ENCODE results near the gene PMEPA1.

DNA sequence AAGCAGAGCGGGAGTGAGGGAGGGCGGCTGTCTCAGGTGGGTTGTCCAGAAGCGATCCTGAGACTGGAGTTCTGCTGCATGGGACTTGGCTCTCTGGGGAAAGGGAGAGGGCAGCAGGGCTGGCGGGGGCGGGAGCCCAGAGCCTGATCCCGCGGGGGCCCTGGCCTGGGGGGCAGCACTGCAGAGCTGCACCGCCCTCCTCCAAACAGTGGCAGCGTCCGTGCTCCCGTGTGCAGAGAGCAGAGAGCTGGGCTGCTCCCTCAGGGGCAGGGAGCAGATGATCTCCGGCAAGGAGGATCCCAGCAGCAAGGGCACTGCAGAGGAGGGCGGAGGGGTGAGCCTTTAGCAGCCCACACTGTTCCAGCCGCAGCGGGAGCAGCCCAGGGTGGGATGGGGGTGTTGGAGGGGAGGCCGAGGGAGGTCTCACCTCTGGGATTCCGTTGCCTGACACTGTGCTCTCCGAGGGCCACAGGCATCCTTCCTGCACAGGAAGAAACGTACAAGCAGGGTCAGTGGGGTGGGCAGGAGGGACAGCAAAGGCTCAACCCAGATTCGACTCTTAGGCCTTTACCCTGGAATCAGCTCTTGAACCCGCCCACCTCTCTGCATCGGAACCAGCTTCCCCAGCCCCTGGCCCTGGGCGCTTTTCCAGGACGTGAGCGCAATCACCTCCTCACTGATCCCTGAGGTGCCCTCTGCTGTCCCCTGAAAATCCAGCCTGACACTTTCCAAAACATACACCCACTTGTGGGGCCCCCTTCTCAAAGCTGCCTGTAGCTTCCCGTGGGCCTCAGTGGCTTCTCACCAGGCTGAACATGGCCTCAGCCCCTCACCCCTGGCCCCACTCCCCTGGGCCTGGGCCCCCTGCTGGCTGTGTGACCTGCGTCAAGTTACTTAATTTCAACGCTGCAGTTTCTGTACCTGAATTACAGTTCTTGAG lies 56.9 kb downstream of the PMEPA1 start:
- TF ChIP-seq, protein P1, sequence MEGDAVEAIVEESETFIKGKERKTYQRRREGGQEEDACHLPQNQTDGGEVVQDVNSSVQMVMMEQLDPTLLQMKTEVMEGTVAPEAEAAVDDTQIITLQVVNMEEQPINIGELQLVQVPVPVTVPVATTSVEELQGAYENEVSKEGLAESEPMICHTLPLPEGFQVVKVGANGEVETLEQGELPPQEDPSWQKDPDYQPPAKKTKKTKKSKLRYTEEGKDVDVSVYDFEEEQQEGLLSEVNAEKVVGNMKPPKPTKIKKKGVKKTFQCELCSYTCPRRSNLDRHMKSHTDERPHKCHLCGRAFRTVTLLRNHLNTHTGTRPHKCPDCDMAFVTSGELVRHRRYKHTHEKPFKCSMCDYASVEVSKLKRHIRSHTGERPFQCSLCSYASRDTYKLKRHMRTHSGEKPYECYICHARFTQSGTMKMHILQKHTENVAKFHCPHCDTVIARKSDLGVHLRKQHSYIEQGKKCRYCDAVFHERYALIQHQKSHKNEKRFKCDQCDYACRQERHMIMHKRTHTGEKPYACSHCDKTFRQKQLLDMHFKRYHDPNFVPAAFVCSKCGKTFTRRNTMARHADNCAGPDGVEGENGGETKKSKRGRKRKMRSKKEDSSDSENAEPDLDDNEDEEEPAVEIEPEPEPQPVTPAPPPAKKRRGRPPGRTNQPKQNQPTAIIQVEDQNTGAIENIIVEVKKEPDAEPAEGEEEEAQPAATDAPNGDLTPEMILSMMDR (IDR thresholded peaks at IDR 0.05; ENCODE audit: insufficient read depth, low read depth, low read length), result peak; percentile 4
- TF ChIP-seq EZH2 (IDR thresholded peaks at IDR 0.05; ENCODE audit: insufficient read depth, low read length), result no peak
